ENCODE results near the gene MLN.

MLN gene

DNA sequence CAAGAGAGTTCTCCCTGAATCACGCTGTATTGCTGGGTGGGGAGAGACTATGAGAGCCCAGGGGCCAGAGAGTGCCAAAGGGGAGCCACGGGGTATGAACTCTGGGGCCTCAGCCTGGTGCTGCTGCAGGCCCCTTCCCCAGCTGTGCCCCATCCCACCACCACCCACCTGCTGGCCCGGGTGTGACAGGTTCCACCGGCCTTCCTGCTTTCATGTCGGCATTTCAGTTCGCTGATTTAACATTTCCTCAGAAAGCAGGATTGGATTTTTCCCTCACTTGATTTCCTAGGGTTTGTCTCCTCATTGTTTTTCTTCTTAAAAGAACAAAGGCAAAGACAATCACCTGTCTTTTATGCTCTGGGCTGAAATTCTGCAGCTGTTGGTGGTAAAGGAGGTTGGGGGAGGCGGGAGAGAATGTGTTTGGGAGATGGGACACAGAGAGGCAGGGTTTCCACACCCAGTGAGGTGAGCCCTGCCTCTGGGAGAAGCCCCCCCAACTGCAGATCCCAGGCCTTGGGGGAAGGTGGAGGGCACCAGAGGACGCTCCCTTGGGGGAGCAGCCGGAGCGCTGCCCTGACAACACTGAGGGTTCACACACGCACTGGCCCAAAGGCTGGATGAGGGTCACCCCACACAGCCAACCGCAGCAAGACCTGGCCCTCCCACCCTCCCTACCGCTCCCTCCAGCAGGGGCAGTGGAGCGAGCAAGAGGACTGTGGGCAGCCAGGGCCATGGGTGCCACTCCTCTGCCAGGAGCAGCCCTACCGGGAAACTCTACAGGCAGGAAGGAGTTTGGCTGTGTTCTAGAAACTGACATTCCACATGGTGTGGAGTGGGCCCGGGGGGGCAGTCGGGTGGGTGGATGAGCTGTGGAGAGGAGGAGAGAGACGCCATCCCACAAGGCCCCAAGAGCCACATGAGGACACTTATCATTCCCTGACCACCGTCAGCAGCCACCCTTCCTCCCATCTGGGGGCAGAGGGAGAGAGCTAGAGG, 10.5 kb upstream of the MLN start:
- DNase-seq (ENCODE audit: low read depth) = no peak

DNA sequence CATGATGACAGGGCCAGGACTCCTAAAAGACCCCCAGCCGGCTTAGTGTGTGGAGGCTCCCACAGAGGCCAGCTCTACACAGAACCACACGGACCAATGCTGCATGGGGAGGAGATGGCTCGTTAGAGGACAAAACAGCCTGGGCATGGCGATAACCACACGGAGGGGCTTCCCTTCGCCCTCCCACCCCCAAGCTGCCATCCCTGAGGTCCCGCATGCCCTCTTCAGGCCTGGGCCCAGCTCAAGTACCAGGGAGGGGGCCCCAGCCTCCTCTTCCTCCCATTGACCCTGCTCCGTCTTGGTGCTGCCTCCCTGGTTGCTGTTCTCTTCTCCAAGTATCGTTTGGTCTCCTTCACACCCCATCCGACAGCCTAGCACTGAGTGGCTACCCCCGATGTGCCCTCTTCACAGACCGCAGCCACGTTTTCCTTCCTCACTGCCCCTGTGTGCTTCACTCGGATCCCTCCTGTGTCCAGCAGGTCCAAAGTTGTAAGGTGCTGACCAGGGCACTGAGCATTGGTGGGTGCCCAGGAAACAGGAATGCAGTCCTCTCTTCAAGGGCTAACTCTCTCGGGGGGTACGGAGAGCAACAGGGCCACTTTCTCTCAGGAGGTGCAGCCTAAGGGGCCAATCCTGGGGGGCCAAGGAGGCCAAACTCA, 9.6 kb upstream of the MLN start:
- DNase-seq (ENCODE audit: low read depth) = no peak

- no peak for DNase-seq (ENCODE audit: low read depth)
These were observed 8.9 kb upstream of the MLN start for GRCh38 chr6:33812669-33813068.

DNA sequence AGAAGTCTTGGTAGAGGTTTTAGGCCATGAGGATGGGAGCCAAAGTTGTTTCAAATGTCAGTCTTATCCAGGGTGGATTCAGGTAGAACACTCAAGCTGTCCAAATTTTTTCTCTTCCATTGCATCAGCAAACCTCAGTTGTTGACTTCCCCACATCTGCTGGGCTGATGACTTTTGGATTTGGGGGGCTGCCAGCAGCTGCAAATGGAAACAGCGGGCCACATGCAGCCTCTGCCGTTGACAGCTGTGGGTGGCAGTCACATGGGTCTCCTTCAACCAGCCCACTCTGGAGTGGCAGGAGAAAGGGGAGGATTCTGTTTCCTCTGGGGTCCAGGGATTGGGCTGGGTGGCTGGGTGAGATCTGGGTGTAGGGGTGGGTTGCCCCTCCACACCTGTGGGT, 5.8 kb upstream of the MLN start:
- DNase-seq (ENCODE audit: low read depth) = no peak

- no peak for DNase-seq (ENCODE audit: low read depth)
These were observed 4.9 kb upstream of the MLN start for GRCh38 chr6:33808641-33809180.

GRCh38 chr6:33807606-33808005, 3.8 kb upstream of the MLN start:
- no peak for DNase-seq (ENCODE audit: low read depth)

DNA sequence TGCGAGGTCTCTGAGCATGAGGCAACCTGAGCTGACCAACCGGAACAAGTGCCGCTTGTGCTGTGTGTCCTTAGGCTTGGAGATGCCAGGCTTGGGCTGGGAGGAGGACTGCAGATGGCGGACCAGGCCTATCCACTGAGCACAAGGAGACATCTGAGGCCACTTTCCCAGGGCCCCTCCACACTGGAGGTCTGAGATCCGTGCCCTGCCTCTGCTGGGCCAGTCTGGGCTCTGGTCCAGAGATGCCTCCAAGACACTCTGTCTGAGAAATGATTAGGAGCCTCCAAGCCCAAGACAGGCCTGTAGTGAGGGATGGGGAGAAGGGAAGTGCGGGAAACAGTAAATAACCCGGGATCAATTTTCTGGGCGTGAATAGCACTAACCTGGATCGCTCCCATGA, 3.0 kb upstream of the MLN start:
- DNase-seq (ENCODE audit: low read depth) = no peak

GRCh38 chr6:33802186-33802958, 1.4 kb downstream of the MLN start:
- DNase-seq (ENCODE audit: low read depth) = no peak

GRCh38 chr6:33801611-33802010, 2.2 kb downstream of the MLN start:
- no peak for DNase-seq (ENCODE audit: low read depth)

GRCh38 chr6:33800248-33800969, 3.4 kb downstream of the MLN start:
- DNase-seq (ENCODE audit: low read depth) = no peak

- no peak for DNase-seq (ENCODE audit: low read depth)
These were observed 4.2 kb downstream of the MLN start for GRCh38 chr6:33799454-33800113.

DNA sequence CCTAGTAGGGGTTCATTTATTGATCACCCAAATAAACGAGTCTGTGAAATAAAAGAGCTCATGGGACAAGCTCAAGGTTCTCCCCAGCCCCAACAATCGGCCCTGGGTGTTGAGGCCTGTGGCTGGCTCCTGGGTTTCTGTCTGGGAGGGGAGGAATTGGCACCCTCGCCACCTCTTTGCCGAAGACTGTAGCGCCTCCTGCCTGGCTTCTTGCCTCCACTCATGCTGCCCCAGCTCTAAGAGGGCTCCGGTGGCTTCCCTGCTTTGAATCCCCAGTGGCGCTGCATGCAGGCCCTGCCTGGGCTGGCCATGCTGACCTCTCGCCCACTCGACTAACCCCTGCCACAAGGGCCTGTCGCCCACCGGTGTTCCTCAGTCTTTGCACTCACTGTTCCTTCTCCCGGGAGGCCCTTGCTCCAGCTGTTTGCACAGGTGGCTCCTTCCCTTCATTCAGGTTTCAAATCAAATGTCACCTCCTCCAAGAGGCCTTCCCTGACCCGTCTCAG, 5.4 kb downstream of the MLN start:
- DNase-seq (ENCODE audit: low read depth) = no peak

DNA sequence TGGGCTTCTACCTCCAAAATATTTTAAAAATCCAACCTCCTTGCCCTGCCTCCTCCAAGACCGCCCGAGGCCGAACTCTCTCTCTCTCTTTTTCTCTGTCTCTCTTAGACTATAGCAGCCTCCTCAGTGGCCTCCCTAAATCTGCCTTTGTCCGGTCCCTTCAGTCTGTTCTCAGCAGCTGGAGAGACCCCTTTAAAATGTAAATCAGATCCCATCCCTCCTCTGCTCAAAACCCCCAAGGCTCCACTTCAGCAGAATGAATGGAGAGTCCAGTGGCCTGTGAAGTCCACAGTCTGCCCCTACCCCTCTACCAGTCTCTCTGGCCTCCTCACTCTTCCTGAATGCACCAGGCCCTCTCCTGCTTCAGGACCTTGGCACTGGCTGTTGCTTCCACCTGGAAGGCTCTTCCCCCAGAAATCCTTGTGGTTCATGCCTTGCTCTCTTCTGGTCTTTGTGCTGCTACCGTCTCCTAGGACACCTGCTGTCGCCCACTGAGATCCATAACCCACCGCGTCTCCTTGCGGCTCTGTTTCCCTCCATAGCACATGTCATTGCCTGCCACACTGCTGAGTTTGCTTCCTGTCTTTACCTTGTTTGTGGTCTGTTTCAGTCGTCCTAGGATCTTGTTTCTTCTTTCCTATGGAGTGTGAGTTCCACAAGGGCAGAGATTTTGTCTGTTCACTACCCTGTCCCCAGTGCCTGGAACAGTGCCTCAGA, 6.0 kb downstream of the MLN start:
- no peak for DNase-seq (ENCODE audit: low read depth)

DNA sequence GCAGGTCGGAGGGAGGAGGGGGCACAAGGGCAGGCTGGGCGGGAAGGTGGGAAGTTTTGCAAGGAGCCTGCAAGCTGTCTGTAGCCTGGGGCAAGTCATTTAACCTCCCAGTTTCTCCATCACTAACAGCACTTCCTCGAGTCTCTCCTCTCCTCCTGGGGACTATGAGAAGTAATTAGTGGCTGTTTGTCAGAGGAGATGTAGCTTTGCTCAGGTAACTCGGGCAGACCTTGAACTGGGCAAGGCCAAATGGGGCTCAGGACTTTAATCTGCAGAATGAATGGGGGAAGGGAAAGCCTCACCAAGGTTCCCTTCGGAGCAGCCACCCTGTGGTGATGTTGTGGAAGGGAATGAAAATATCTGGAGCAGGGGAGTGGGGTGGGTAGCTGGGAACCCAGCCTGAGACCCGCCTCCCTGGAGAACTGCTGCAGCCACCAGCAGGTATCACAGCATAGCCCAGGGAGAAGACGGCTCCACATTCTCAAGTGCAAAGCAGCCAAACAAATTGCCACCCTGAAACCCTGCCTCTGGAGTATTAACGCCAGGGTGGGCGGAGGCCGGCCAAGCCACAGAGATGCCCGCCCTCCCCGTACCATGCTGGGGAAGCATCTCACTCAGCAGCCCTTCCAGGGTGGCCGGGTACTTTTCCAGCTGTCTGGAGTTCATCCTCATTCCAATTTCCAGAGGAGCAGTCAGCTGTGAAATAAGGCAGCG, 8.7 kb downstream of the MLN start:
- no peak for DNase-seq (ENCODE audit: low read depth)

DNA sequence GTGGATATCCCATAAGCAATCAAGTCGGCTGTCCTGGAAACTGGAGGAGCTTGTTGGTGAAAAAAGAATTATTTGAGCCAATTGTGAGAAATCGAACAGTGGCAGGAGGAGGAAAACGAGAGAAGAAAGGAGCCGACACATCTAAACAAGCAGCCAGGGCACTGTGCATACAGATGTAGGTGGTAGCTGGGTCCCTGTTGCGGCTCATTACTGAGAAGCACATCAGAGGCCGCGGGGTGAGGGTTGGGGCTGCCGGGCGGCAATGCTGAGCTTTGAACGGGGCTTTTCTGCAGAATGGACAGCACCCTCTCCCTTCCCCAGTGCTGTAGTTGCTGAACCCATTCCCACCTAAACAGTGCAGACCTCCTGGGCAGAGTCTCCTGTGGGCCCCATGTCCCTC, 10.8 kb downstream of the MLN start:
- DNase-seq (ENCODE audit: low read depth) = no peak

GRCh38 chr6:33791620-33792019, 12.2 kb downstream of the MLN start:
- DNase-seq (ENCODE audit: low read depth) = no peak

DNA sequence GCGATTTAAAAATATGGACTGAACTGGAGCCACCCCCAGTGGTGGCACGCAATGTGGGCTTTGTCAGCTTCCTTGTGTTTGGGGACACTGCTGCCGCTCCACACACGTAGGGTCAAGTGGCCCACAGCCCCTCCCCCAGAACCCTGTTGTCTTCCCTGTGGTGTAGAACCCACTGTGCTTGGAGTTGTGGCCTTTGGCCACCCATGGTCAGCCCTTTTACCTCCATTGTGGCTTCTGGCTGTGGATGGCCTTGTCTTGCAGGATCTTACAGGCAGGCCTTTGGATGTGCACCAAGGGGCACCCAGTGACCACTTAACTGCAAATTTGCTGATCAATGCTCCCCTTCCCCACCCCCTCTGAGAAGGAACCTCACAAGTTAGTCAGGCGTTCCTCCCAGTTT, 12.9 kb downstream of the MLN start:
- no peak for DNase-seq (ENCODE audit: low read depth)

- DNase-seq (ENCODE audit: low read depth) = no peak
These were observed 13.4 kb downstream of the MLN start for GRCh38 chr6:33790379-33790778.

DNA sequence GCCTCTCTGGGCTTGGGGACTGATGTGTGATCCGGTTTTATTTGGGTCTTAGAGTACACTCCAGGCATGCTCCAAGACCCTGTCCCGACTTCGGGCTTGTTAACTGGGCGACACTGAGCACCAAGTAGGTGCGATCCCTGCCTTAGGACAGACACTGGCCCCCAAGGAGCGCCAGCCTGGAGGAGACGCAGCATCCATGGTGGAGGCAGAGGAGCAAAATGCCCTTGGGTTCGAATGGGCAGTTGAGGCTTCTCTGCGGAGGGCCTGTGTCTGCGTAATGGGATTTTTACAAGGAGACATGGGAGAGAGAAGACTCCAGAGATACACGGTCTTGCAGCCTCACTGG, 14.3 kb downstream of the MLN start:
- DNase-seq (ENCODE audit: low read depth) = no peak
